Activated naive CD8-positive, alpha-beta T cell treated with anti-CD3 and anti-CD28 coated beads for 36 hours (primary cell): Measurements from ENCODE around the gene TIMM22. TPM values are rescaled to one million over a fixed set of nuclear protein-coding genes. Genes with fewer than 3 reads are reported as not detected.

Experiments used
- DNase-seq: peaks from one replicate; pipeline ENCODE4 v3.0.0; 2021
- H3K27ac Mint-ChIP-seq: one replicate; pipeline ENCODE4 v1.8.0; 2022; ENCODE audit warnings: mild to moderate bottlenecking, moderate library complexity, mixed read lengths
- H3K27me3 Mint-ChIP-seq: one replicate; pipeline ENCODE4 v1.8.0; 2022; ENCODE audit warnings: mild to moderate bottlenecking, mixed read lengths
- H3K36me3 Mint-ChIP-seq: one replicate; pipeline ENCODE4 v1.8.0; 2021; ENCODE audit warnings: mild to moderate bottlenecking, mixed read lengths
- H3K4me1 Mint-ChIP-seq: one replicate; pipeline ENCODE4 v1.8.0; 2021; ENCODE audit warnings: mixed read lengths
- H3K4me3 Mint-ChIP-seq: one replicate; pipeline ENCODE4 v1.8.0; 2022; ENCODE audit warnings: mild to moderate bottlenecking, moderate library complexity, mixed read lengths
- H3K9me3 Mint-ChIP-seq: one replicate; pipeline ENCODE4 v1.8.0; 2022; ENCODE audit warnings: mixed read lengths
- total RNA-seq, 2 experiments: library from RNA; stranded (reverse); gene quantifications; one replicate each; pipeline ENCODE4 v1.2.3, GENCODE V29; 2021

Gene TIMM22
- total RNA-seq, 2 experiments from 2014 or later, result 15.4 to 16.9 TPM

DNA sequence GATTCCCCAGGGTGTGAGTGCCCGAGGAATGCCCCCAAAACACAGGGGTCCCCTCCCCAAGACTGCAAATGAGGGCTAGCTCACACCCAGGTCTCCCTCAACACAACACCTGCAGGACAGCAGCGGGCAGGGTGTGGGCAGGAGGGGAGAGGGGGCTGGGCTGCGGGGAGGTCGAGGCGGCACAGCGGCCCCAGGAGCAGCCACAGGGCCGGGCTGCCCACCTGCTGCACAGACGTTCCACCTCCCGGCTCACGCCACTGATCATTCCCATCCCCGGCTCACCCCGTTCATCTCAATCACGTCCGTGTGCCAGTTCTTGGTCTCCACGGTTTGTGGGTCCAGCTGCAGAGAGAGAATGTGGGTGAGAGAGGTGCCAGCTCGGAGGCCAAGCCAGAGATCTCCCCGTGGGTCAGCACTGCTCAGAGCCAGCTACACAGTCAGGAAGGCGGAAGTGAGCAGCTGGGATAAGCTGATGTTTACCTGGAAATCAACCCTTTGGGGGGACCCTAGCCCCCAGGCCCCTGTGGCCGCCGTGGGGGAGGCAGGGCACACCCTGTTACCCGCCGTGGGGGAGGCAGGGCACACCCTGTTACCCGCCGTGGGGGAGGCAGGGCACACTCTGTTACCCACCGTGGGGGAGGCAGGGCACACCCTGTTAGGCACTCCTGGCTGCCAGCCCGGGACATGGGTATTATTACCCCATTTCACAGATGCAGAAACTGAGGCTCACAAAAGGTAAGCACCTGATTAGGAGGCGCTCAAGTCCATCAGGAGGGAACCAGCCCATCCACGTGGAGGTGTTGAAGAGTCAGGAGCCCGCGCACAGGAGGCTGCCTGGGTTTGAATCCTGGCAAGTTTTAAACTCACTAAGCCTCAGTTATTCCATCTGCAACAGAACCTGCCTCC is 16.1 kb downstream of the TIMM22 start:
- Mint-ChIP-seq H3K9me3 (no peaks in the 10 kb centered on the region), H3K36me3 (no peaks in the 10 kb centered on the region), H3K4me3 (no peak overlapping the region), H3K27ac (no peak overlapping the region), H3K27me3 (no peaks in the 10 kb centered on the region), H3K4me1 (no peaks in the 10 kb centered on the region)
- no peak for DNase-seq

DNA sequence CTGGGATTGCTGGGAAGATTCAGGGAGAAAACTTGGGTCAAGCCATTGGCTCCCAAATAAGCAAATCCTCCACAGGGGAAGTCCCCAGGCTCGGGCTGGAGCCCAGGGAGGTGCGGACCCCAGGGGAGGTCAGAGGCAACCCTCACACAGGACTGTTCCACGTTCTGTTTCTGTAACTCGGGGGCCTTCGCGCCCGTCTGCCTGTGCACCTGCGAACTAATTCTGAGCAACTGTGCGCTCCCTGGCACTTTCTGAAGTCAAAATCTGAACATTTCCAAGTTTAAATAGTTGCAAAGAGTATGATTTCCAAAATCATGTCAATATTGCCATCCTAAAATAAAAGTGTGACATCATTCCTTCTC is 16.8 kb downstream of the TIMM22 start:
- H3K4me1 Mint-ChIP-seq, result no peaks in the 10 kb centered on the region
- DNase-seq, result no peak
- no peaks in the 10 kb centered on the region for H3K9me3 Mint-ChIP-seq
- no peaks in the 10 kb centered on the region for H3K27me3 Mint-ChIP-seq
- H3K4me3 Mint-ChIP-seq, result no peak overlapping the region
- H3K36me3 Mint-ChIP-seq, result no peaks in the 10 kb centered on the region
- no peak overlapping the region for H3K27ac Mint-ChIP-seq

DNA sequence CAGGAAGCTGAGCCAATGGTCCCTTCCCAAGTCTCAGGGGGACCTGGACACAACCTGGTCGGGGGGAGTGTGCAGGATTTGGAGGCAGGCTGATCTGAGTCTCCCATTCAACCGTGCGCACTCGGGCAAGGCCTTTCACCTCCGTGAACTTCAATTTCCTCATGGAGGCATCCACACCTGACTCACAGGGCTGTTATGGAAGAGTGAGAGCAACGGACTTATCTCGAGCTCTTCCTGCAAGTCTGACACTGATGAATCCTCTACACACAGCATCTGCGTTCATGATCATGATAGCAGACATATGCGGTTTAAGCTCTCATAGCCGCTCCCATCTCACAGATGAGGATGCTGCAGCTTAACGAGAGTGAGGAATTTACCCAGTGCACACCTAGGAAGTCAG is 21.6 kb downstream of the TIMM22 start:
- H3K4me3 Mint-ChIP-seq, result no peak overlapping the region
- no peaks in the 10 kb centered on the region for H3K27me3 Mint-ChIP-seq
- H3K9me3 Mint-ChIP-seq, result no peaks in the 10 kb centered on the region
- no peaks in the 10 kb centered on the region for H3K4me1 Mint-ChIP-seq
- H3K36me3 Mint-ChIP-seq, result no peaks in the 10 kb centered on the region
- no peak for DNase-seq
- H3K27ac Mint-ChIP-seq, result no peak overlapping the region

DNA sequence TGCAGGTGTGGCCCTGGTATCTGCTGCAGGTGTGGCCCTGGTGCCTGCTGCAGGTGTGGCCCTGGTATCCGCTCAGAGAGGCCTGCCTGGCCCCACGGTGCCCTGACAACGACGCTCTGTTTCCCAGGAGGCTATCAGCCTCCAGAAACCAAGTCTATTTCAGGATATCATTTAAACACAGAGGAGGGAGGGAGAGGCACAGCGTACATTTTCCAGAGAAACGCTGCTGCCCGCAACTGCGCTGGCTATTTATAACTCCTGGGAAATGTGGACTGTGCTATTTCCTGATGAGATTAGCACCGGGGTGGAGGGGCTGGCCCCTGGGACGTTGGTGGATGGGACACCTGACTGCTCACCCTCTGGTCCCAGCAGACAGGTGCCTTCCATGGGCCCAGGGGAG is 22.5 kb downstream of the TIMM22 start:
- H3K27ac Mint-ChIP-seq, result no peak overlapping the region
- H3K36me3 Mint-ChIP-seq, result no peaks in the 10 kb centered on the region
- no peak overlapping the region for H3K4me3 Mint-ChIP-seq

DNA sequence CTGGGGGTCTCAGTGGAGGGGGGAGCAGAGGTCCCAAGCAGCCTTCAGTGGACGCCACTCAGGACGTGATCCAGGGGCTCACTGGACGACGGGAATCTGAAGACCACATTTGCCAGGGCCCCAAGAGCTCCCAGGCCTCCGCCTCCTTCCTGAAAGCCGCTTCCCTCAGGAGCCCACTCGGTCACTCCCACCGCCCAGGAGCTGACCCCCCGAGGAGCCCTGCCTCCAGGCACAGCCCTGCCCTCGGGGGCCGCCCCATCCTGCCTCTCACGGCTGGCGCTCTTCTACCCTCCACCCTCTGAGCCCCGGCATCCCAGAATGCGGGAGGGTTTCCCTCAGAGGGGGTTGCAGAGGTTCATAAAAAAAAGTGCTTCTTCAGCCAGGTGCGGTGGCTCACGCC is 24.2 kb downstream of the TIMM22 start:
- H3K9me3 Mint-ChIP-seq, result no peaks in the 10 kb centered on the region
- H3K4me3 Mint-ChIP-seq, result no peak overlapping the region
- H3K27me3 Mint-ChIP-seq, result no peaks in the 10 kb centered on the region
- no peak for DNase-seq
- no peak overlapping the region for H3K27ac Mint-ChIP-seq
- H3K36me3 Mint-ChIP-seq, result peaks cover 3% of the 10 kb centered on the region
- no peaks in the 10 kb centered on the region for H3K4me1 Mint-ChIP-seq

More for the DNA sequence above, 22.5 kb downstream of the TIMM22 start:
- H3K4me1 Mint-ChIP-seq, result no peaks in the 10 kb centered on the region
- no peak for DNase-seq
- no peaks in the 10 kb centered on the region for H3K27me3 Mint-ChIP-seq
- no peaks in the 10 kb centered on the region for H3K9me3 Mint-ChIP-seq

DNA sequence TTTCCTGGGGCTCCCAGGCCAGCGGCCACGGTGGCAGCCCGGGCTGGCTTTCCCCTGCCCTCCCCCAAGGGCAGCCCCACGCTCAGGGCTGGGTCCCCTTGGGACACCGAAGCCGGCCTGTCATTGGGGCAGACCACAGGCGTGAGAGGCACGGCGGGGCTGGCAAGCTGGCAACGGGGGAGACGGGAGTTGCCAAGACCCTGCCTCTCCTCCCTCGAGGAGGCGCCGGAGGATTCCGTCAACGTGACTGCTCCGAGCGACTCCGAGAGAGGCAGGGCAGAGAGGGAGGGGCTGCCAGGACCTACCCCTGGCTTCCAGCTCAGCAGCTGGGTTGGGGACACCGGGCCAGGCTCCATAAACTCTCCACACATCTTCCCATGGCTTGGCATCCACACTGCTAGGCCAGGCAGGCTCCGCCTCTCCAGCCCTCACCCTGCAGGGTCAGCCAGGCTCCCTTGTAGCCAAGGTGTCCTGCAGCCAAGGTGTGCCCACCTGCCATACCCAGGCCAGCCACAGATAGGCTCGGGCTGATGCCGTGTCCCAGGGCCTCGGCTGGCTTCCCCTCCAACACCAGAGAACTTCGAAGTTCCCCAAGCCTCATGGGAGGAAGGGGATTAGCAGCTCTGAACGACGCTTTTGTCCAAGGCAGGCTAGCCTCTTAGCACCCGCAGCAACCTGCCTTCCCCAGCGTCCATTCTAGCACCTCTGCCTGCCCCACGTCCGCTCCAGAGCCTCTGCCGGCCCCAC is 25.5 kb downstream of the TIMM22 start:
- peaks cover 3% of the 10 kb centered on the region for H3K36me3 Mint-ChIP-seq
- H3K9me3 Mint-ChIP-seq, result no peaks in the 10 kb centered on the region
- H3K4me3 Mint-ChIP-seq, result no peak overlapping the region
- DNase-seq, result no peak
- no peaks in the 10 kb centered on the region for H3K27me3 Mint-ChIP-seq
- H3K4me1 Mint-ChIP-seq, result no peaks in the 10 kb centered on the region
- H3K27ac Mint-ChIP-seq, result no peak overlapping the region

DNA sequence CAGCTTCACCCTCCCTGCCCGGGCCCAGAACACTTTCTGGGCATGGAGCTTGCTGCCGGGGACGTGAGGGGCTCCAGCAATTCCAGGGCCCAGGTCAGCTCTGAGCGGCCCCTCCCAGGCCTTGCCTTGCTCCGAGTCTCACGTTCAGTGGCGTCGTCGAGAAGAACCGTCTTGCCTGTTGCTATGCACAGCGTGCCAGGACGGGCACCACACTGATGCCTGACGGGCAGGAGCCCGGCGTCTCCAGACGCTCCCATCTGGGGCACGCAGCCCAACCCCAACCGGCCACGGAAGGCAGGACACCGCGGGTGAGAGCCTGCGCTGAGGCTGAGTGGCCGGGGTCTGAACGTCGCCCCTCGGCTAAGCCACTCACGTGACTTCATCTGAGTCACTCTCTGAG is 27.1 kb downstream of the TIMM22 start:
- no peak overlapping the region for H3K4me3 Mint-ChIP-seq
- no peak overlapping the region for H3K27ac Mint-ChIP-seq
- no peaks in the 10 kb centered on the region for H3K4me1 Mint-ChIP-seq
- H3K9me3 Mint-ChIP-seq, result no peaks in the 10 kb centered on the region
- H3K27me3 Mint-ChIP-seq, result no peaks in the 10 kb centered on the region
- DNase-seq, result no peak
- H3K36me3 Mint-ChIP-seq, result peaks cover 3% of the 10 kb centered on the region

GRCh38 chr17:1025733-1026598 is 29.0 kb downstream of the TIMM22 start:
- H3K27me3 Mint-ChIP-seq, result no peaks in the 10 kb centered on the region
- no peak overlapping the region for H3K4me3 Mint-ChIP-seq
- no peaks in the 10 kb centered on the region for H3K9me3 Mint-ChIP-seq
- H3K36me3 Mint-ChIP-seq, result peaks cover 3% of the 10 kb centered on the region
- no peaks in the 10 kb centered on the region for H3K4me1 Mint-ChIP-seq
- DNase-seq, result no peak
- H3K27ac Mint-ChIP-seq, result no peak overlapping the region

DNA sequence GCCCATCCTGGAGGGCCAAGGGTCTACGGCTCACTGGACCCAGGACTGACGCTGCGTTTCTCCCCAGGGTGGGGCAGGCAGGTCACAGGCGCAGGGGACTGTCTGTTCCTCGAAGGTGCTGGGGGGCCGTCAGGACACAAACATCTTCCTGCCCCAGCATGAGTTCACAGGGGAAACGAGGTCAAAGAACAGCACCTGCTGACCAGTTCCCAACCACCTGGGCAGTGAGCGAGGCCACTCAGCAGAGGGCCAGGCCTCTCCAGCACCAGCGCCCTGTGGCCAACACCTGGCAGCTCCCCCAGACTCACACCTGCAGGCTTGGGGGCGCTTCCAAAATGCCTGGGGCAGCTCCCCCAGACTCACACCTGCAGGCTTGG is 29.7 kb downstream of the TIMM22 start:
- no peaks in the 10 kb centered on the region for H3K9me3 Mint-ChIP-seq
- peaks cover 3% of the 10 kb centered on the region for H3K36me3 Mint-ChIP-seq
- no peak for DNase-seq
- no peak overlapping the region for H3K27ac Mint-ChIP-seq
- H3K4me3 Mint-ChIP-seq, result no peak overlapping the region
- no peaks in the 10 kb centered on the region for H3K4me1 Mint-ChIP-seq
- H3K27me3 Mint-ChIP-seq, result no peaks in the 10 kb centered on the region

- Mint-ChIP-seq H3K4me3 (no peak overlapping the region), H3K27me3 (no peaks in the 10 kb centered on the region), H3K36me3 (peaks cover 3% of the 10 kb centered on the region), H3K4me1 (no peaks in the 10 kb centered on the region), H3K27ac (no peak overlapping the region), H3K9me3 (no peaks in the 10 kb centered on the region)
- no peak for DNase-seq
Measured at GRCh38 chr17:1027044-1027443, 30.1 kb downstream of the TIMM22 start.

DNA sequence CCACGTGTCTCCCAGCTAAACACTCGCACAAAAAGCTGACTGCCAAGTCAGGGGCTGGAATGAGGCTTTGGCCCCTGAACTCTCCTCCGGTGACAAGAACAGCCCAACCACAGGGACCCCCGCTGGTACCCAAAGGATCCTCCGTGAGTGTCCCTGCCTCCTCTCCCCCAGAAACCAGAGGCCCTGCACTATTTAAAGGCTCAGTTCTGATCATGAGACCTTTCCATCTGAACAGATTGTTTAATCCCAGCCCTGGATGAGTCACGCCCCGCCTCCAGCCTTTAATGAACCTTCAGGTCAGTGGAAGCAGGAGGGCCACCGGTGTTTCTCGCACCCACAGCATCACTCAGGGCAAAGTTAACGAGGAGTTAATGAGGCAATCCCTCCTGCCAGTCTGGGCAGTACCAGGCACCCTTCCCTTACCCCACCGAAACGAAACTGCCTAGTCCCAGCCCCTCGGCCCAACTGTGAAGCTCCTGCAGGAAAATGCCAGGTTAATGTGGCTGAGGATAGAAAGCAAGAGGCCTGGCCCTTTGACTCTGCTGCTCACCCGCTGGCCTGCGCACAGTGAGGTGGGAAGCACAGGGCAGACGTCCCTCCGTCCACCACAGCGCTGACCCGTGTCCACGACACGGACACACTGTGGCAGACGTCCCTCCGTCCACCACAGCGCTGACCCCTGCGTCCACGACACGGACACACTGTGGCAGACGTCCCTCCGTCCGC is 32.4 kb downstream of the TIMM22 start:
- Mint-ChIP-seq H3K4me1 (no peaks in the 10 kb centered on the region), H3K36me3 (peaks cover 6% of the 10 kb centered on the region), H3K4me3 (no peak overlapping the region), H3K9me3 (no peaks in the 10 kb centered on the region), H3K27ac (no peak overlapping the region), H3K27me3 (no peaks in the 10 kb centered on the region)
- DNase-seq, result no peak

DNA sequence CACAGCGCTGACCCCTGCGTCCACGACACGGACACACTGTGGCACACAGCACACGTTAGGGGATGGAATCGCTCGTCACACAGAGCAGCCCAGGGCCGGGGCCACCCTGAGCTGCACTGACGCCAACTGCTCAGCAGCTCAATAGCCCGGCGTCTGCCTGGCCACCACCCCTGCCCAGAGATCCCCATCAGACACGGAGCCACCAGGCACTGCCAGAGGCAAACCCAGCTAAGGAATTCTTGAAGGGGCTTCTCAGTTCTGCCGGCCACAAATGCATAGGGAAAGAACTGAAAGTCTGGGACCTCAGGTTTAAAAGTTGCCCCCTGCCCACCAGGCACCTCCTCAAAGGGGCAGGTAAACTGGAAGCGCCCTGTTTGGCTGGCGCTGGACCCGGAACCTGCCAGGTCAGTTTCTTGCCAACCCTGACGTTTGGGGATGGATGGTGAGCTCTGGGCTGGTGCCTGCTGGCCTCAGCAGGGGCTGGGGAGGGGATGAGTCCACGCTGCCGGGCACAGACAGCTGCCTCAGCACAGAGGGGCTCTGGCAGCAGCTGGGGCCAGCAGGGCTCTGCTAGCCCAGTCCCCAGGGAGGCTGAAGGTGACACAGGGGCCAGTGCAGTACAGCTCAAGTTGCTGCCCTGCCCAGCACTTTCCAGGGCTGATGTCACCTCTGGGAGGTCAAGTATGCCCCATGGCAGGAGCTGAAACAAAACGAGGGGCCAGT is 33.2 kb downstream of the TIMM22 start:
- no peak overlapping the region for H3K27ac Mint-ChIP-seq

DNA sequence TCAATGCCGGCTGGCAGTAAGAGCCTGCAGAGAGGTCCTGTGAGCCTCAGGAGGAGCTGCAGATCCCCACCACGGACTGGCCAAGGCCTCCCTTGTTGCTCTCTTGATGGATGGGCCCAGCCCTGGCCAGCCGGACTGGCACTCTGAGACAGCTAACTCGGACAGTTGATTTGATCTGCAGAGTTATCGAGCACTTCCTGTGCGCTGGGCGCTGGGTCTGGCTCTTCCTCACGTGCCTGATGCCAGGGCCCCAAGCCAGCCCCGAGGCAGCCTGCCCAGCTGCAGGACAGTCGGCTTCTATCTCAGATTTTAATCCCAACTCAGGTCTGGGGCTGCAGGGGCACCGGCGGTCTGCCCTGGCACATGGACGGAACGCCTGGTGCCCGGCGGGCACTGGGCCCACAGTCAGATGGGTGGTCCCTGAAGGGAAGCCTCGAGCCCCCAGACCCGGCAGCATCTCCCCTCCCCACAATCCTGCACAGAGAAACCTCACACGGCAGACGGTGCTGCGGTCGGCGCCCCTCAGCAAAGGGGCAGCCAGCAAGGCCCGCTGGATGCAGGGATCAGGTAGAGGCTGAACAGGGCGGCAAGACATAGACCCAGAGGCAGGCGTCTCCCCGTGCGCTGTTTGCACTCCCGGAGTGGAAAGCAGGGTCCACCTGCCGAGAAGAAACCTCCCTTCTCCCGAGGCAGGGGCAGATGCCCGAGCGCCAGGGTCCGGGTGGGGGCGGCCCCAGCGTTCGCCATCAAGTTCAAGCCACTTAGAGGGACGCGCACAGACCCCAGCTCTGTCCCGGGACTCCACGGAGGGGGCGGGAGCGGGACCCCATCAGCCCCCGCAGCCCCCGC is 34.0 kb downstream of the TIMM22 start:
- Mint-ChIP-seq H3K4me3 (no peak overlapping the region), H3K4me1 (no peaks in the 10 kb centered on the region), H3K9me3 (no peaks in the 10 kb centered on the region), H3K27me3 (no peaks in the 10 kb centered on the region), H3K36me3 (peaks cover 3% of the 10 kb centered on the region), H3K27ac (no peak overlapping the region)
- no peak for DNase-seq

More for the DNA sequence above, 33.2 kb downstream of the TIMM22 start:
- DNase-seq, result no peak
- H3K4me1 Mint-ChIP-seq, result no peaks in the 10 kb centered on the region
- H3K36me3 Mint-ChIP-seq, result peaks cover 6% of the 10 kb centered on the region
- H3K4me3 Mint-ChIP-seq, result no peak overlapping the region
- H3K27me3 Mint-ChIP-seq, result no peaks in the 10 kb centered on the region
- no peaks in the 10 kb centered on the region for H3K9me3 Mint-ChIP-seq
